Measurements from ENCODE around the gene DYSF.

DNA sequence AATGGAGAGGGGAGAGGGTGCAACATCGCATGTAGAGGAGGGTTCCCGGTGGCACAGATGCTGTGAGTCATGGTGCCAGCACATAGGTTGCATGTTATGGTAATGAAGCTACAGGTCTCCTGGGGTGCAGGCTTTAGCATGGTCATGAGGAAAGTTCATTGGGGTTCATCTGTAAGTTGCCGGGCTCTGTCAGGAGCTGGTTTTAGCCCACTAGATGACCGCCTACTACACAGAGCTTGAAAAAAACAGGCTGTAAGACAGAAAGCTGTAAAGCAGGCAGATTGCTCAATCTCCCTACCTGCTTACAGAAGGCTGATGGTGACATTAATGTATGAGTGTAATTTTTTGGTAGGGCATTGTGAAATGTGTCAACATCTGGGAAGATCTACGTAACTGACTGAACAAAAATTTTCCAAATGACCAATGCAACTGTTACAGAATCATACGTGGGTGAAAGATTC lies 23.9 kb downstream of the DYSF start:
- TF ChIP-seq POLR2A (IDR thresholded peaks at IDR 0.05): no peak
- TF ChIP-seq, protein P1, sequence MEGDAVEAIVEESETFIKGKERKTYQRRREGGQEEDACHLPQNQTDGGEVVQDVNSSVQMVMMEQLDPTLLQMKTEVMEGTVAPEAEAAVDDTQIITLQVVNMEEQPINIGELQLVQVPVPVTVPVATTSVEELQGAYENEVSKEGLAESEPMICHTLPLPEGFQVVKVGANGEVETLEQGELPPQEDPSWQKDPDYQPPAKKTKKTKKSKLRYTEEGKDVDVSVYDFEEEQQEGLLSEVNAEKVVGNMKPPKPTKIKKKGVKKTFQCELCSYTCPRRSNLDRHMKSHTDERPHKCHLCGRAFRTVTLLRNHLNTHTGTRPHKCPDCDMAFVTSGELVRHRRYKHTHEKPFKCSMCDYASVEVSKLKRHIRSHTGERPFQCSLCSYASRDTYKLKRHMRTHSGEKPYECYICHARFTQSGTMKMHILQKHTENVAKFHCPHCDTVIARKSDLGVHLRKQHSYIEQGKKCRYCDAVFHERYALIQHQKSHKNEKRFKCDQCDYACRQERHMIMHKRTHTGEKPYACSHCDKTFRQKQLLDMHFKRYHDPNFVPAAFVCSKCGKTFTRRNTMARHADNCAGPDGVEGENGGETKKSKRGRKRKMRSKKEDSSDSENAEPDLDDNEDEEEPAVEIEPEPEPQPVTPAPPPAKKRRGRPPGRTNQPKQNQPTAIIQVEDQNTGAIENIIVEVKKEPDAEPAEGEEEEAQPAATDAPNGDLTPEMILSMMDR (IDR thresholded peaks at IDR 0.05): no peak

All from Peyer's patch (tissue), 4 donors.